Fibroblast of skin of scalp (primary cell): ENCODE results near the gene PAK1. TPM values are rescaled to one million over a fixed set of nuclear protein-coding genes. Genes with fewer than 3 reads are reported as not detected.
A peak's percentile ranks its signal among the peaks of the same experiment; 100 is the strongest.
"Not testable (repeated sequence)": the region's sequence is repeated elsewhere in the genome, so short reads cannot be mapped to it uniquely, and the experiment has no call there.

Experiments used
- DNase-seq: peaks from one replicate; pipeline ENCODE4 v3.0.0-alpha.2; 2013
- polyA plus RNA-seq, 2 experiments: library from polyadenylated mRNA; unstranded; fragments of 120-200 nt; gene quantifications; one replicate each; pipeline ENCODE4 v1.2.1, GENCODE V29; 2013; ENCODE audit not compliant: insufficient read length in 2 of 2

Gene PAK1
- 30.1 TPM for polyA plus RNA-seq (2013, experiment 1 of 2; ENCODE audit: insufficient read length)
- 31.4 TPM for polyA plus RNA-seq (2013, experiment 2 of 2; ENCODE audit: insufficient read length)

DNA sequence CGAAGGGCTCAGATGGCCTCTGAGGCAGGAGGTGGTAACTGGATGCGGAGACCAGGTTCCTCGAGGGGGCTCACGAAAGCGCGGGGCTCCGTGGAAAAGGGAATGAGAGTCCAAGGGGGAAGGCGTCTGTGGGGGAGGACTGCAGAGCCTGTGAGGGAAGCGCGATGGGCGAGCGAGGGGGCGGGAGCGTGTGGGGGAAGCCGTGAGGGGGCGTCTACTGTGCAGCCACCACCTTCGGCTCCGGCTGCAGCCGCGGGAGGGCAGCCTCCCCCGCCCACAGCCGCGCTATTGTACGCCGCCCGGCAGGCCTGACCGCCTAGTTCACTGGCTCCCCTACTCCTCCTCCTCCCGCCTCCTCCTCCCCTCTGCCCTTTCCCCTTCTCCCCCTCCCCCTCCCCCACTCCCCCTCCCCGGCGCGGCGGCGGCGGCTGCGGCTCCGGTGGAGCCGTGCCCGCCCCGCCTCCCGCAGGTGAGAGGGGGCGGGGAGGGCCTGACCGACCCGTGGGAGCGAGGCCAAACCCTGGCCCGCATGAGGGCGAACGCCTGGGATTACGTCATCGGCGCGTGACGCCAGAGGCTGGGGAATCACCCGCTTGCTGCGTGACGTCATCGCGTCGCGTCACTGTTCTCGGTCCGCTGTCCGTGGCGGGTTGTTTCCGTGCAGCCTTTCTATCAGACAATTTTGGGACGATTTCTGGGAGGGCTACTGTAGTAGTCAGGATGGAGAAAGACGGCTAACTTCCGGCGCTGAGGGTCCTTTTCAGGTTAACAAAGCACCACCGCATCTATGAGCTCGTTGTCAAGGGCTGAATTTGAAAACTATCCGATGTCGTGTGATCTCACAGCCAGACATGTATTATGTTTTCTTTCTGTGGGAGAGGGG is at the start of gene PAK1:
Gene PAK1, minus strand, starts transcription at position 294 of the 883 bp plus-strand sequence. CDS start 81,574 bp downstream, outside the sequence.
- peak; percentile 84 for DNase-seq

DNA sequence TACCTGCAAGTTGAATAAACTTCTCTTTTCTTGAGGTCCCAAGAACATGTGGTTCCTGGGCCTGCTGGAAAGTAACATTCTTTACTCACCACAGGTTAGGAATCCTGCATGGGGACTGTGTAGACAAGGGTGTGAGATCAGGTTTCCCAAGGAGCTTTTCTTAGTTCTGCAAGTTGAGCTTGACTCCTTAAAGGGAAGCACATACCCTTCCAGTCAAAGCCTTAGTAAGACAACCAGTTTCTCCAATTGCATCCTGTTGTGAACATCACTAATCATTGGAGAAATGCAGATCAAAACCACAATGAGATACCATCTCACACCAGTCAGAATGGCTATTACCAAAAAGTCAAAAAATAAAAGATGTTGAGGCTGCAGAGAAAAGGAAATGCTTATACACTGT is 48.3 kb upstream of the PAK1 start:
- peak; percentile 6 for DNase-seq

DNA sequence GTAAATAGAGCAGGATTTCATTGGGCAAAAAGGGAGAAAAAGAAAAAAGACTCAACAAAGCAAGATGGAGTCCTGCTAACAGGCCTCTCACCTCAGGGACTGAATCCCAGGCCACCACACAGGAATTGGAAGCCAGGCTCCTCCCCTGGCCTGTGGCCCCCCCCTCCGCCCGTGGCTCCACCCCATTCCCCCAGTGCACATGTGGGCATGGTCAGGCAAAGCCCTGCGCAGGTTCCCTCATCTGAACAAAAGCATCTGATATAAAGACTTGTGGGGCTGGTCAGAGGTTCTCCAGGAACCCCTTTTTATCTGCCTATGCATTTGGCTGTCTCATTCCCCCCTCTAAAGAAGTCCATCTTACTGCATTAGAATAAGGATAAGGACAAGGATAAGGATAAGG is 46.0 kb upstream of the PAK1 start:
- DNase-seq, result no peak

DNA sequence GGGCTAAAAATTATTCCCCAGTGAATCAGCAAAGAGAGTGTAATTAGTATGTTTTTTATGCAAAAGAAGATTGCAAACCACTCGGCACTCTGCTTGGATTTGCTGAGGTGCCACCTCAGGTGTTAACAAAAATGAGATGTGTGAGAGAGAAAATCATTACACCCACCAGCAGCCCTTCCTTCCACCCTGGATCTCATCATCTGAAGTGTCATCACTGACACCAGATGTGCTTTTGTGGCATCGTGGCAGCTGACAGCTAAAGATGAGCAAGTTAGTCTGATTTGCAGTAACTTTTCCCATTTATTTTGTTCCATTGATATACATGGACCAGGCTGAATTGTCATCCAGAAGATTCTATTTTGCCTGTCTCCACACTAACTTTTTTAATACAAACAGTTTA is 44.6 kb upstream of the PAK1 start:
- no peak for DNase-seq

DNA sequence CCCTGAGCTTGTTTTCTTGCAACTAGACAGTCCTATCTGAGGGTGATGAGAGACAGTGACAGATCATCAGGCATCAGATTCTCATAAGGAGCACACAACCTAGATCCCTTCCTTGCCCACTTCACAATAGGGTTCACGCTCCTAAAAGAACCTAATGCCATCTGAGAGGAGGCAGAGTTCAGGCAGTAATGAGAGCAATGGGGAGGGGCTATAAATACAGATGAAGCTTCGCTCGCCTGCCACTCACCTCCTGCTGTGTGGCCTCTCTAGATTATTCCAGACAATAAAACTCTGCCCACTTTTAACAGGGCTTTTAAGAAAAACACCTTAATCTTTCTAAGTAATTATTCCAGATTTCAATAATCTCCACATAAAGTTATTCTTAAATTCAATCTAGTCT is 43.9 kb upstream of the PAK1 start:
- DNase-seq, result no peak

DNA sequence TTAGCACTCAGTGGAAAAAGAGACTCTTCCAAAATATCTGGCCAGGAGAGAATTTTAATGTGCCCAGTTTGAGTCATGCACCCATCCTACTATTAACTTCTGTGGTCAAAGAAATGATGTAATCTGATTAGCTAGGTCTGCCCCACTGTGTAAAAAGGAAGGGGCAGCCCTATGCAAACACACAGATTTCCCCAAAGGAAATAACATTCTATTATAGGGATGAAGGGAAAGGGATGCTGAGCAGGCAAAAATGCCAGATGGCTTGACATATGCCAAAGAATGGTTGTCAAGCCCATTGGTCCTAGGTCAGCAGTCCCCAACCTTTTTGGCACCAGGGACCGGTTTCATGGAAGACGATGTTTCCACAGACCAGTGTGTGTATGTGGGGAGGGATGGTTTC is 43.3 kb upstream of the PAK1 start:
- no peak for DNase-seq

DNA sequence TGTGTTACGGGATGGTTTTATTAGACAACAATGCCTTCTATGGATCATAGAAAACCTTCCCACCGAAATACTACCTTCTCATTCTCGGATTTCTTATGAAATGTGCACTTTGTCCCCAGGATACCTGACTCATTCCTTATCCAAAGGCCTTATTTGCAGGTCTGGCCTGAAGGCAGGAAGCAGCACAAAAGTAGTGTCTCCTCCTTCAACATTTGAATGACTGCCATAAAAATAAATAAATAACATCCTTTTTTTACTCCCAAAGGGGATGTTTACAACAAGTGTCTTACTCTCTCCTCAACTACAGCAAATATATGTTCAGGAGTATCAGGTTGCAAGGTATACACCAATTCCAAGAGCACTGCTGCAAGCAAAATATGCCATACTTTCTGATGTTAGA is 41.6 kb upstream of the PAK1 start:
- no peak for DNase-seq

DNA sequence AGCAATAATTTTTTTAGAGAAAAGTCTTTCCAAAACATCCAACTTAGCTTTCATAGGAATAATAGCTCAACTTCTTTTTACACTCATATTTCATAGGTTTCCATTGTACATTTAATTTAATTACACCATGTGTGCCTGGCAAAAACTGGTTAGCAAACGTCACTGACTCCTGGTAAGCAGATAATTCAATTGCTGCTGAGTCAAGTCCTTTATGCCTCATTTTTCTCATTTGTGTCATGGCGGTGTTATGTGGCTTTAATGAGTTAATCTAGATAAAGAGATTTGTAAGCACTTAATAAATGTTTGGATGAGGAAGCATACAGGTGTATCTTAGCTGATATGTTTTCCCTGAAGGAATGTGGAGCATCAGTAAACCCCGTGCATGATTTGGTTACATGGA is 41.2 kb upstream of the PAK1 start:
- no peak for DNase-seq

DNA sequence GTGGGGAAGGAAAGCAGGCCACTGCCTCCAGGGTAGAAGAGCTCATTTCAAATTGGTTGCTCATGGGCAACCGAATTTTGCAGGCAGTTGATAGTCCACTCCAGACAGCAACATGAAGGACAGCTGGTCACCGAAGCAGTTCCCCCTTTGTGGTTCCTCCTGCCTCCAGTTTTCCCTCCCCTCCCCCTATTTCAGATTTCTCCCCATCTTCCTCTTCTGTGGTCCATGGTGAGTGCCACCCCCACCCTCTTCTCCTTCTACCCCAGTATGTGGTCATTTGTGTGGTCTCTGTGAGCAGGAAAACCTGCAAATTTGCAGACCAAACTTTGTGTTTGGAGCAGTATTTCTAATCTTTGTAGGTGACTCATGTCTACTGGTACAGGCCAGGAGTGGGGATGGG is 38.2 kb upstream of the PAK1 start:
- DNase-seq, result no peak

DNA sequence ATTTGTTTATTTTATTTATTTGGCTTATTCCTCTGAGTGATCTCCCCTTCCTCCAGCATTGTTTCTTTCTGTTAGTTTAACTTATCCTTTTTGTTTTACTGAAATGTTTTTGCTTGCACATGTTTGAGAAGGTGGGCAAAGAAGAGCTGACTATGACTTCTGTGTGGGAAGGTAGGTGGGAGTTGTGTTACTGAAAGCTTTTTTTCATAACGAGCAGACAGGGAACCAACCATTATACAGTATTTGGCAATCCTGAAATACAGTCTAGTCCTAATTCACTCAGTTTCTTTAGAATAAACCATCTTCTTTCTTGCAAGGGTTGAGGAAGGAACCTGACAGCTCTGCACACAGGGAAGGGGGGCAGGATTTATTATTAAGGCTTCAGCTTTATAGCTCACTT is 37.0 kb upstream of the PAK1 start:
- DNase-seq, result no peak

DNA sequence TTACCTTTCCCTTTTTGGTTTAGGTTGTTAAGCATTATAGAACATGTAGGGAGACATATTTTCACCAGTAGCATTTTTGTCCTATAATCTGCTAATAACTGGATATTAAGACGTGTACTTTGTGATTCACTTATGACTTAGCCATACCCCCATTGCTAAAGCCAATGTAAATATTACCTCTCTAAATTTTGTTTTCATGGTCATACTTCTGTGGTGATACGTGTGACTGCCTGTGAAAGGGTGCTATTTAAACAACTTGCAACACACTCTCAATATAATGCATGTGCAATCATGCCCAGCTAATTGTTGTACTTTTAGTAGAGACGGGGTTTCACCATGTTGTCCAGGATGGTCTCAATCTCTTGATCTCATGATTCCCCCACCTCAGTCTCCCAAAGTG is 36.2 kb upstream of the PAK1 start:
- DNase-seq, result peak; percentile 8

DNA sequence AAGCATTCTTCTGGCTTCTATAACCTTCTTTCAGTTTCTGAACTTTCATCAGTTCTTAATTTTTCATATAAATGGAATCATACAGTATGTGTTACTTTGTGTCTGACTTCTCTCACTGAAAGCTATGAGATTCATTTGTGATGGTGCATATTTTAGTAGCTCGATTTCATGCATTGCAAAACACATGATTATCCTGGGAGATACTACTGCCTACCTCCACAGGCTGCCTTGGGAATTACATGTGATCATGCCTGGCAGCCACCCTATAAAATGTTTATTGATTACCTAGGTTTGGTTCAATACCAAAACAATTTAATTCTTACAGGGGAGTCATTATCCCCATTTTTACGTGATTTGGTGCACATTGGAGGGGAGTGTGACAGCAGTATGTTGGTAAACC is 34.1 kb upstream of the PAK1 start:
- DNase-seq, result no peak

DNA sequence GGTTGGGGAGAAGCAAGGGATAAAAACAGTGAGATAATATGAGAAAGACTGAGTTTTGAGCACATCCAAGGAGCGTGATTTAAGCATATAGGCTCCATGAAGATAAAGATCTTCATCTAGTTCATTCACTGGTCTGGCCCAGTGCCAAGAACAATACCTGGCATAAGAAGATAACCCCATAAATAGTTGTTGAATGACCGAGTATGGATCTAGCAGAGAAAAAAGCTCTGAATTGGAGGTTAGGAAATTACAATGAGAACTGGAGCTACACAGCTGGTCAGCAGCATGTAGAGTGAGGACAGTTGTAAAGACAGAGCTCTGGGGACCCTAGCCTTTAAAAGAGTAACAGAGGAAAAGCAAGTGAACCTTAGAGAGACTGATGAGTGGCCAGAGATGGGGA is 33.0 kb upstream of the PAK1 start:
- peak; percentile 52 for DNase-seq

DNA sequence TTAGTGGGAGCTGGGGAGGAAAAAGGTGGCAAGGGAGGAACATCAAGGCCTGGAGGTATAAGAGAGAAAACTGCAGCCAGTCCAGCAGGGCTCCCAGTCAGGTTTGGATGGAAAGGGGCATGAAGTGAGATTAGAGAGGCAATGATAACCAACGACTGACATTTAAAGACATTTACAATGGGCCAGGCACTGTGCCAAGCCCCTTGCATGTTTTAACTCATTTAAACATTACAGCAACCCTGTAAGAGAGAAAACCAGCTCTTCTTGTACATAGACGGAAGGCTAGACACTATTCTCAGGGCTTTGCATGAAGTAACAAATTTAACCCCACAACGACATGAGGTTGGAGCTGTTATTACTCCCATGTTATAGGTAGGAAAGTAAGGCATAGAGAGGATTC is 32.1 kb upstream of the PAK1 start:
- no peak for DNase-seq

DNA sequence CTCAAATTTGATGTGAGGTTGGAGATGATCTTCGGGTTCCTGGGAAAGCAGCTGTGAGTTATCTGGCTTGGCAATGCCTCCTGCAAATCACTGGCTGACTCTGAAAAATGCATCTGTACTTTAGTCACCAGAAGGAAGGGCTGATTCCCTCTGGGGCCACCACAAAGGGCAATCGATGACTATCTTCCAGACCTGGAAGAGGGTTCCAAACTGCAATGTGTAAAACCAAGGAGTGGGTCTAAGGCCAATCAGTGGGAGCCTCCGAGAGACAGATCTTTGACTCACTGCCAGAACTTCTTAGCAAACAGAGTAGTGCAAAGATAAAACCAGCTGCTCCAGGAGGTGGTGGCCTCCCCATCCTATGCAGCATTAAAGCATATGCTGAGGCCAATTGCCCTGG is 29.1 kb upstream of the PAK1 start:
- peak; percentile 65 for DNase-seq

DNA sequence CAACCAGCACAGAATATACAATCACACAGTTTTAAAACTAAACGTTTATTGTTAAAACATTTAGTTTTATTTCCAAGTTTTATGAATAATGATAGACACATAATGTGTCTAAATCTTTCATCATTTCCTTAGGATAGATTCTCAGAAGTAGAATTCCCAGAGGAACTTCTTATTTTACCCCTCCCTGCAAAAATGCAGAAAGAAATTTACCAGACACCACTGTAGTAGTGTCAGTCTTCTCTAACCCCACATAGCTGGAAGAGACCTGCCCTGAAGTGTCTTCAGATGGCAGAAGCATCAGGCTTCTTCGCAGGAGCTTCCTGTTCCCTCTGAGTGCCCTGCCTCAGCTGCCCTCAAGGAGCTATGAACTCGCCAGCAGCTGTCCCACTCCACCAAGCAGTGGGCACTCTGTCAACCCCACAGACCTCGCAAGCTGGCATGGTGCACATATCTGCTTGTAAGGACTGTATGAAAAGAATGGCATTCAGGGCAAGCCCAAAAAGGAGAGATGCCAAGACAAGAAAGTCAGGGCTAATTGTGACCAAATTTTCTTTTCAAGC is 28.5 kb upstream of the PAK1 start:
- peak; percentile 58 for DNase-seq

DNA sequence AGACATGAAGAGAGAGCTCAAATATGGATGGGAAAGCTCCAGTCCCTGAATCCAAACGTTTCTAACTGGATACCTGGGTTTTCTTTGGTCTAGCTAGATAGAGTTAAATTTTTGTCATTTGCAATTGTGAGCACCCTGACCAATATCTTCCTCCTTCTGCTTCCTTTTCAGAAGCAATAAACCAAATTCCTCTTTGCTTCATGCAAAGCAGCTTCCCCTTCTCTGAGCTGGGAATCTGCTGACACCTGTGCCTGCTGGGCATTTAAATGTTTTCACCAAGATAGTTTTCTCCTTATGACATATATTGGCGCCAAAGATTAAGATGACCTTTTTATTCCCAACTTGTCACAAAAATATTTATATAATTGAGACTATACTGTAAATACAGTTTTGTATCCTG is 27.9 kb upstream of the PAK1 start:
- no peak for DNase-seq

DNA sequence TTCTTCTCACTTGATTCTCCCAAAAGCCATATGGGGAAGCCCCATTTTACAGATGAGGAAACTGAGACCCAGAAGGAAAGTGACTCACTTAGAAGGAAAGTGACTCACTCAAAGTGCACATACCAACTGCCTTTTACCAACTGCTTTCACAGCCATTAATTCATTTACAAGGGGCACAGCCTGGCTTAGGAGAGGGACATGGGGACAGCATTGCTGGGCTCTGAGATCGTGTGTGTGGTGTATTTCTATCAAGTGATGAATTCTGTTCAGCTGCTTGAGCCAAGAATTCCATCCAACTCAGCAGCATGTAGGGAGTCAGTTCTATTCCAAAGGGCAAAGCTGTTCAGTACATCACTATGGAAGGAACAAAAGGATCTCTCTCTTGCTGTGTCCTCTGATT is 23.5 kb upstream of the PAK1 start:
- DNase-seq, result peak; percentile 22

DNA sequence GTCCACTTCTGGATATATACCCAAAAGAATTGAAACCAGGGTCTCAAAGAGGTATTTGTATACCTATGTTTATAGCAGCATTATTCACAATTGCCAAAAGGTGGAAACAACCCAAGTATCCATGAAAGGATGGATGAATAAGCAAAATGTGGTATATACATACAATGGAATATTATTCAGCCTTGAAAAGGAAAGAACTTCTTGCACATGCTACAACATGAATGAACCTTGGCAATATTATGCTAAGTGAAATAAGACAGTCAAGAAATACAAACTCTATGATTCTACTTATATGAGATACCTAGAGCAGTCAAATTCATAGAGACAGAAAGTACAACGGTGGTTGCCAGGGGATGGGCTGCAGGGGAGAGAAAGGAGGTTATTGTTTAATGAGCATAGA is 21.6 kb upstream of the PAK1 start:
- DNase-seq, result no peak

DNA sequence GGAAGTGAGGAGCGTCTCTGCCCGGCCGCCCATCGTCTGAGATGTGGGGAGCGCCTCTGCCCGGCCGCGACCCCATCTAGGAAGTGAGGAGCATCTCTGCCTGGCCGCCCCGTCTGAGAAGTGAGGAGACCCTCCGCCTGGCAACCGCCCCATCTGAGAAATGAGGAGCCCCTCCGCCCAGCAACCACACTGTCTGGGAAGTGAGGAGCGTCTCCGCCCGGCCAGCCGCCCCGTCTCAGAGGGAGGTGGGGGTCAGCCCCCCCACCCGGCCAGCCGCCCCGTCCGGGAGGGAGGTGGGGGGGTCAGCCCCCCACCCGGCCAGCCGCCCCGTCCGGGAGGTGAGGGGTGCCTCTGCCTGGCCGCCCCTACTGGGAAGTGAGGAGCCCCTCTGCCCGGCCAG is 16.1 kb upstream of the PAK1 start:
- DNase-seq, result not testable (repeated sequence)

DNA sequence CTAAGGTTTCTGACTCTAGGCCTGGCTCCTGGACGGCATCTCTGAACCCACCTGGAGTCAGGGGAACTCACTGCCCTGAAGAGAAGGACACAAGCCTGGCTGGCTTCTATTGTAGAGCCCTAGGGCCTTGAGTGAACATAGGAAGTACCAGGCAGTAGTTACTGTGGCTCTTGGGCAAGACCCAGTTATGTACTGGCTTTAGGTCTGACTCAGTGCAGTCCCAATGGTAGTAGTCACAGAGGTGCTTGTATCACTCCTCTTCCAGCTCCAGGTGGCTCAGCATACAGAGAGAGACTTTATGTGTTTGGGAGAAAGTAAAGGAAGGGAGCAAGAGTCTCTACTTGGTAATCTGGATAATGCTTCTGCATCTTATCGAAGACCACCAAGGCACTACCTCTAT is 13.9 kb upstream of the PAK1 start:
- DNase-seq, result no peak

DNA sequence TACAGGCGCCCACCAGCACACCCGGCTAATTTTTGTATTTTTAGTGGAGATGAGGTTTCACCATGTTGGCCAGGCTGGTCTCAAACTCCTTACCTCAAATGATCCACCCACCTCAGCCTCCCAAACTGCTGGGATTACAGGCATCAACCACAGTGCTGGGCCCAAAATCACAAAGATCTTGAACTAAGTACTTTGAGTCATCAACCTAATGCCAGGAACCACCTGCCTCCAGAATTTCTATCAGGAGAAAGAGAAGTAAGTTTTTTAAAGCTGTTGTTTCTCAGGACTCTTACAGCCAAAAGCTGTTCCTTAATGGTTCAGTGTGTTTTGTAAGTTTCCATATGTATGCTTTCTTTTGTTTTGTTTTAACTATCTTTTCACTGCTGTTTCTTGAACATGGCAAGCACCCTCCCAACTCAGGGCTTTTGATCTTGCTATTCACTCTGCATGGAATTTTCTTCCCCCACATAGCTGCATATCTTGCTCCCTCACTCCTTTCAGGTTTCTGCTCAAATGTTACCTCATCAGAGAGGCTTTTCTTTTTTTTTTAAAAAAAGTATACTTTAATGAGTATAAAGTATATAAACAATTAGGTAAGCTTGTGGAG is 6.0 kb upstream of the PAK1 start:
- DNase-seq, result no peak

DNA sequence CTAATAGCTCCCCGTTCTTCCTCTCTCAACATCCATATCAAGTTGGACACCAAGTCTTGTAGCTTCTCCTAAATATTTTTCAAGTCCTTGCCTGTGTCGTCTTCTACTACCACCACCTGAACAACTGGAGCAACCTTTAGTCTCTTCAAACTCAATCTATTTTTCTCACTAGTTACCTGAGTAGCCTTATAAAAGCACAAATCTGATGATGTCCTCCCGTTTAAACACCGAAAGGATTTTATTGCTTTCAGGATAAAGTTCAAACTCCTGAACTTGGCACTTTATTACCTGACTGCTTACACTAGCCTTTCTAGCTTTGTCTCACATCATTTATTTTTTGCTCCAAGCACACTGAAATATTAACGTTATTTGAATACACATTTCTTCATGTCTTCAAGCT is 1.3 kb upstream of the PAK1 start:
- DNase-seq, result no peak

DNA sequence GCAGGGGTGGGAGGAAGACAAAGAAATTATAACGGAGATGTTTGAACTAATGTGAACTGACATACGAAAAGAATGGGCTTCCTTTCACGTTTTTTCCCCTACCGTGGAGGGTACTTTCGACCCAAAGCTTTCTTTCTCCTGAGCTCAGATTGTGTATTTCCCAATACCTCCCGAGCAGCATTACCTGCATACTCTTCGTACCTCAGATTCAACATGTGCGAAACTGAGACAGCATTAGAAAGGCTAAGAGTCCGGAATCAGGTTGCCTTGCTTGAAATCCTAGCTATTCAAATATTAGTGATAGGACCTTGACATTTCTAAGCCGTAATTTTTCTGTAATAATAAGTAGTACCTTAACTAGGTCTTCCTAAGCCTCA is 778 bp upstream of the PAK1 start:
- DNase-seq, result no peak
